ENCODE data around the gene TDRD1.

DNA sequence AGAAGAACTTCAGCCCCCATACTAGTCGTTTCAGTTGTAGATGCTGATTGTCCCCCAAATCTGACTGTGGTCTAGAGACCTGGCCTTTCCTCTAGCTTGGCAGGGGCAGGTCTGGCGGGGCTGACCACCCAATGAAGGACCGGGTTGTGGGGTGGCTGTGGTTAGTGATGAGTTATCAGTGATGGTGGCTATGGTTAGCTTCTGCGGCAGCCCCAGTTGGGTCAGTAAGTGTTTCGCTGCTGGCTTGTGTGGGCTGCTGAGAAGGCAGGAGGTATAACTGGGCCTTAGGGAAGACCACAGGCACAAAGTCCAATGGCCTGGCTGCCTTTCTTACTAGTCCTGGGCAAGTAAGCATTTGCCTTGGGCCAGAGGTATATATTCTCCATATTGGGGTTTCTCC, 81.2 kb downstream of the TDRD1 start:
- TF ChIP-seq, protein P1, sequence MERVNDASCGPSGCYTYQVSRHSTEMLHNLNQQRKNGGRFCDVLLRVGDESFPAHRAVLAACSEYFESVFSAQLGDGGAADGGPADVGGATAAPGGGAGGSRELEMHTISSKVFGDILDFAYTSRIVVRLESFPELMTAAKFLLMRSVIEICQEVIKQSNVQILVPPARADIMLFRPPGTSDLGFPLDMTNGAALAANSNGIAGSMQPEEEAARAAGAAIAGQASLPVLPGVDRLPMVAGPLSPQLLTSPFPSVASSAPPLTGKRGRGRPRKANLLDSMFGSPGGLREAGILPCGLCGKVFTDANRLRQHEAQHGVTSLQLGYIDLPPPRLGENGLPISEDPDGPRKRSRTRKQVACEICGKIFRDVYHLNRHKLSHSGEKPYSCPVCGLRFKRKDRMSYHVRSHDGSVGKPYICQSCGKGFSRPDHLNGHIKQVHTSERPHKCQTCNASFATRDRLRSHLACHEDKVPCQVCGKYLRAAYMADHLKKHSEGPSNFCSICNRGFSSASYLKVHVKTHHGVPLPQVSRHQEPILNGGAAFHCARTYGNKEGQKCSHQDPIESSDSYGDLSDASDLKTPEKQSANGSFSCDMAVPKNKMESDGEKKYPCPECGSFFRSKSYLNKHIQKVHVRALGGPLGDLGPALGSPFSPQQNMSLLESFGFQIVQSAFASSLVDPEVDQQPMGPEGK (CRISPR knock-in tag; IDR thresholded peaks at IDR 0.05; ENCODE audit: borderline replicate concordance): no peak
- TF ChIP-seq ZNF8 (CRISPR knock-in tag; IDR thresholded peaks at IDR 0.05) (no peak), CSDC2 (CRISPR knock-in tag; IDR thresholded peaks at IDR 0.05) (no peak), ZNF70 (CRISPR knock-in tag; IDR thresholded peaks at IDR 0.05) (no peak), RARB (CRISPR knock-in tag; IDR thresholded peaks at IDR 0.05) (no peak), BACH2 (CRISPR knock-in tag; IDR thresholded peaks at IDR 0.05; ENCODE audit: borderline replicate concordance) (no peak), ZC3H10 (CRISPR knock-in tag; IDR thresholded peaks at IDR 0.05) (no peak), ZFP30 (CRISPR knock-in tag; IDR thresholded peaks at IDR 0.05) (no peak), ZNF565 (CRISPR knock-in tag; conservative IDR thresholded peaks at IDR 0.05; ENCODE audit: low read depth) (no peak), ESRRG (CRISPR knock-in tag; IDR thresholded peaks at IDR 0.05) (no peak), ARNTL (CRISPR knock-in tag; IDR thresholded peaks at IDR 0.05; ENCODE audit: borderline replicate concordance, low read depth) (no peak)
- TF ChIP-seq, protein P2, sequence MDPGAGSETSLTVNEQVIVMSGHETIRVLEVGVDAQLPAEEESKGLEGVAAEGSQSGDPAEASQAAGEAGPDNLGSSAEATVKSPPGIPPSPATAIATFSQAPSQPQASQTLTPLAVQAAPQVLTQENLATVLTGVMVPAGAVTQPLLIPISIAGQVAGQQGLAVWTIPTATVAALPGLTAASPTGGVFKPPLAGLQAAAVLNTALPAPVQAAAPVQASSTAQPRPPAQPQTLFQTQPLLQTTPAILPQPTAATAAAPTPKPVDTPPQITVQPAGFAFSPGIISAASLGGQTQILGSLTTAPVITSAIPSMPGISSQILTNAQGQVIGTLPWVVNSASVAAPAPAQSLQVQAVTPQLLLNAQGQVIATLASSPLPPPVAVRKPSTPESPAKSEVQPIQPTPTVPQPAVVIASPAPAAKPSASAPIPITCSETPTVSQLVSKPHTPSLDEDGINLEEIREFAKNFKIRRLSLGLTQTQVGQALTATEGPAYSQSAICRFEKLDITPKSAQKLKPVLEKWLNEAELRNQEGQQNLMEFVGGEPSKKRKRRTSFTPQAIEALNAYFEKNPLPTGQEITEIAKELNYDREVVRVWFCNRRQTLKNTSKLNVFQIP (CRISPR knock-in tag; IDR thresholded peaks at IDR 0.05; ENCODE audit: borderline replicate concordance, low read depth): no peak
- TF ChIP-seq, protein P3, sequence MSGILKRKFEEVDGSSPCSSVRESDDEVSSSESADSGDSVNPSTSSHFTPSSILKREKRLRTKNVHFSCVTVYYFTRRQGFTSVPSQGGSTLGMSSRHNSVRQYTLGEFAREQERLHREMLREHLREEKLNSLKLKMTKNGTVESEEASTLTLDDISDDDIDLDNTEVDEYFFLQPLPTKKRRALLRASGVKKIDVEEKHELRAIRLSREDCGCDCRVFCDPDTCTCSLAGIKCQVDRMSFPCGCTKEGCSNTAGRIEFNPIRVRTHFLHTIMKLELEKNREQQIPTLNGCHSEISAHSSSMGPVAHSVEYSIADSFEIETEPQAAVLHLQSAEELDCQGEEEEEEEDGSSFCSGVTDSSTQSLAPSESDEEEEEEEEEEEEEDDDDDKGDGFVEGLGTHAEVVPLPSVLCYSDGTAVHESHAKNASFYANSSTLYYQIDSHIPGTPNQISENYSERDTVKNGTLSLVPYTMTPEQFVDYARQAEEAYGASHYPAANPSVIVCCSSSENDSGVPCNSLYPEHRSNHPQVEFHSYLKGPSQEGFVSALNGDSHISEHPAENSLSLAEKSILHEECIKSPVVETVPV (CRISPR knock-in tag; IDR thresholded peaks at IDR 0.05): no peak
- TF ChIP-seq, protein P4, sequence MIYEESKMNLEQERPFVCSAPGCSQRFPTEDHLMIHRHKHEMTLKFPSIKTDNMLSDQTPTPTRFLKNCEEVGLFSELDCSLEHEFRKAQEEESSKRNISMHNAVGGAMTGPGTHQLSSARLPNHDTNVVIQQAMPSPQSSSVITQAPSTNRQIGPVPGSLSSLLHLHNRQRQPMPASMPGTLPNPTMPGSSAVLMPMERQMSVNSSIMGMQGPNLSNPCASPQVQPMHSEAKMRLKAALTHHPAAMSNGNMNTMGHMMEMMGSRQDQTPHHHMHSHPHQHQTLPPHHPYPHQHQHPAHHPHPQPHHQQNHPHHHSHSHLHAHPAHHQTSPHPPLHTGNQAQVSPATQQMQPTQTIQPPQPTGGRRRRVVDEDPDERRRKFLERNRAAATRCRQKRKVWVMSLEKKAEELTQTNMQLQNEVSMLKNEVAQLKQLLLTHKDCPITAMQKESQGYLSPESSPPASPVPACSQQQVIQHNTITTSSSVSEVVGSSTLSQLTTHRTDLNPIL (CRISPR knock-in tag; IDR thresholded peaks at IDR 0.05; ENCODE audit: low read depth): no peak

Measured in SK-N-SH treated with all-trans-retinoic acid at 6 μM for 48 hours (cell line).